GM23248 (cell line): ENCODE measurements around the gene SEC14L1.

Experiments used
- EZH2 ChIP-seq: fragments of 200-600 bp; sonication (generic); IDR thresholded peaks from 2 replicates; pipeline ENCODE4 v1.6.1; 2018; ENCODE audit warnings: antibody characterized with exemption, mild to moderate bottlenecking; ENCODE audit not compliant: insufficient read depth, poor library complexity, severe bottlenecking
- EZH2phosphoT487 ChIP-seq: fragments of 200-600 bp; sonication (generic); IDR thresholded peaks from 2 replicates; pipeline ENCODE4 v1.6.1; 2018; ENCODE audit warnings: antibody characterized with exemption, moderate library complexity, mild to moderate bottlenecking, low read depth; ENCODE audit not compliant: insufficient read depth

- TF ChIP-seq EZH2phosphoT487 (no peak), EZH2 (no peak)
Measured at GRCh38 chr17:77254951-77255825, 114.4 kb downstream of the SEC14L1 start.
